HepG2 (cell line): ENCODE measurements around the gene APOD. TPM values are rescaled to one million over a fixed set of nuclear protein-coding genes. Genes with fewer than 3 reads are reported as not detected.

ENCODE experiments used
- ATAC-seq: fragments of 200-7000 bp; cut with Tn5 transposase; 3 replicates; pipeline ENCODE4 v1.9.1; 2020; ENCODE audit warnings: mild to moderate bottlenecking, moderate library complexity
- Bru-seq: library from RNA; stranded (reverse); fragments of 400-500 nt; gene quantifications from one replicate; lab custom pipeline; 2021; lab: Mats Ljungman, UMichigan
- BruChase-seq, 2 experiments: library from RNA; stranded (reverse); fragments of 400-500 nt; gene quantifications; one replicate each; lab custom pipeline; 2021; lab: Mats Ljungman, UMichigan
- BruUV-seq: library from RNA; stranded (reverse); fragments of 400-500 nt; replicated peaks from 2 replicates; lab custom pipeline; 2021; lab: Mats Ljungman, UMichigan
- CTCF ChIA-PET: fragments of 300-600 bp; formaldehyde crosslinking; extraction: SDS; loops from one replicate; lab custom pipeline; 2021; ENCODE audit warnings: low total read pairs, inconsistent platforms, low intra/inter-chr PET ratio; lab: Yijun Ruan, JAX
- POLR2A ChIA-PET: fragments of 350-600 bp; sonication (Branson Sonifier 250); formaldehyde crosslinking; loops from one replicate; lab custom pipeline; 2020; ENCODE audit warnings: antibody characterized with exemption, inconsistent platforms; lab: Yijun Ruan, JAX
- DNase-seq: peaks from one replicate; pipeline ENCODE4 v3.0.0-alpha.2; 2015; ENCODE audit warnings: low spot score
- FAIRE-seq: peaks from 3 replicates; lab custom pipeline; 2011; peaks lifted over from hg19 to GRCh38; lab: Jason Lieb, UNC
- H2AFZ ChIP-seq: one replicate; pipeline ENCODE4 v1.6.1; 2011; ENCODE audit warnings: low read length, inconsistent platforms
- H3K27ac ChIP-seq: fragments of 300-600 bp; 3 replicates; pipeline ENCODE4 v1.8.0; 2011; ENCODE audit warnings: mixed run types, mild to moderate bottlenecking, mixed read lengths, low read length, inconsistent platforms; ENCODE audit not compliant: insufficient read depth; ENCODE audit errors: extremely low read length
- H3K27me3 ChIP-seq, 2 experiments: fragments of 200-600 bp in 1 of 2; 2 replicates in 1 of 2; 3 replicates in 1 of 2; pipeline versions ENCODE4 v1.6.0 to v1.8.0; 2011; ENCODE audit warnings: low read length in 2 of 2, mild to moderate bottlenecking in 2 of 2, moderate library complexity in 2 of 2, inconsistent platforms in 1 of 2; ENCODE audit not compliant: insufficient read depth in 2 of 2, control insufficient read depth in 1 of 2
- H3K36me3 ChIP-seq, 2 experiments: fragments of 200-600 bp in 1 of 2; replicated peaks in 1 of 2; 2 replicates in 1 of 2; 3 replicates in 1 of 2; pipeline versions ENCODE4 v1.5.1 to v1.8.0; 2011; ENCODE audit warnings: low read length in 2 of 2, inconsistent platforms in 1 of 2; ENCODE audit not compliant: insufficient read depth in 2 of 2, control insufficient read depth in 1 of 2
- H3K4me1 ChIP-seq: 2 replicates; pipeline ENCODE4 v1.5.1; 2012; ENCODE audit warnings: low read length, inconsistent platforms; ENCODE audit not compliant: insufficient read depth
- H3K4me2 ChIP-seq: 2 replicates; pipeline ENCODE4 v1.6.0; 2011; ENCODE audit warnings: low read depth, low read length, inconsistent platforms
- H3K4me3 ChIP-seq, 3 experiments: fragments of 200-600 bp in 1 of 3; sonication (generic), shearing (Covaris generic) in 1 of 3; replicated peaks in 1 of 3; 2 replicates each; pipeline ENCODE4 v1.5.1; 2011 to 2016; ENCODE audit warnings: low read length in 3 of 3, inconsistent platforms in 2 of 3, low read depth in 2 of 3, mild to moderate bottlenecking in 2 of 3, control low read depth in 1 of 3, mixed read lengths in 1 of 3; ENCODE audit not compliant: insufficient read depth in 1 of 3
- H3K79me2 ChIP-seq: one replicate; pipeline ENCODE4 v1.6.1; 2011; ENCODE audit warnings: low read length, inconsistent platforms; ENCODE audit not compliant: insufficient read depth
- H3K9ac ChIP-seq: 2 replicates; pipeline ENCODE4 v1.6.0; 2011; ENCODE audit warnings: mild to moderate bottlenecking, low read depth, low read length, inconsistent platforms; ENCODE audit not compliant: insufficient read depth
- H3K9me3 ChIP-seq: 2 replicates; pipeline ENCODE4 v1.5.1; 2012; ENCODE audit warnings: mild to moderate bottlenecking, low read length
- H4K20me1 ChIP-seq: 2 replicates; pipeline ENCODE4 v1.6.0; 2011; ENCODE audit warnings: inconsistent platforms, mild to moderate bottlenecking, low read length, moderate library complexity; ENCODE audit not compliant: insufficient read depth
- ATAD3A ChIP-seq: sonication (generic); formaldehyde crosslinking; IDR thresholded peaks from 2 replicates; pipeline ENCODE4 v1.4.0; 2020; ENCODE audit warnings: missing genetic modification reagents
- DZIP1 ChIP-seq: sonication (generic); formaldehyde crosslinking; IDR thresholded peaks from 2 replicates; pipeline ENCODE4 v1.5.0; 2020; ENCODE audit warnings: mild to moderate bottlenecking, missing genetic modification reagents
- FOXO1 ChIP-seq: sonication (generic); formaldehyde crosslinking; IDR thresholded peaks from 2 replicates; pipeline ENCODE4 v1.4.0; 2020; ENCODE audit warnings: missing genetic modification reagents
- MXD1 ChIP-seq: sonication (generic); formaldehyde crosslinking; IDR thresholded peaks from 2 replicates; pipeline ENCODE4 v1.4.0; 2020; ENCODE audit warnings: mild to moderate bottlenecking, missing genetic modification reagents
- NFYB ChIP-seq: sonication (generic); formaldehyde crosslinking; IDR thresholded peaks from 2 replicates; pipeline ENCODE4 v1.4.0; 2020; ENCODE audit warnings: missing genetic modification reagents
- RBAK ChIP-seq: sonication (generic); formaldehyde crosslinking; IDR thresholded peaks from 2 replicates; pipeline ENCODE4 v1.5.1; 2020; ENCODE audit warnings: mild to moderate bottlenecking, missing genetic modification reagents
- U2AF1 ChIP-seq: fragments of 200-400 bp; formaldehyde crosslinking; optimal IDR thresholded peaks from 2 replicates; pipeline ENCODE3; 2017; ENCODE audit warnings: mild to moderate bottlenecking, low read depth, low read length
- ZBTB3 ChIP-seq: sonication (generic); formaldehyde crosslinking; IDR thresholded peaks from 2 replicates; pipeline ENCODE4 v1.4.0; 2020; ENCODE audit warnings: low read depth, mild to moderate bottlenecking, moderate library complexity, missing genetic modification reagents, borderline replicate concordance
- ZBTB38 ChIP-seq: sonication (generic); formaldehyde crosslinking; IDR thresholded peaks from 2 replicates; pipeline ENCODE4 v1.5.1; 2020; ENCODE audit warnings: mild to moderate bottlenecking, missing genetic modification reagents
- ZNF329 ChIP-seq: sonication (generic); formaldehyde crosslinking; IDR thresholded peaks from 2 replicates; pipeline ENCODE4 v1.9.0; 2021; ENCODE audit warnings: low read depth, mild to moderate bottlenecking, missing genetic modification reagents
- ZNF382 ChIP-seq: sonication (generic); formaldehyde crosslinking; IDR thresholded peaks from 2 replicates; pipeline ENCODE4 v1.5.0; 2020; ENCODE audit warnings: missing genetic modification reagents, mild to moderate bottlenecking, borderline replicate concordance
- ZNF713 ChIP-seq: sonication (generic); formaldehyde crosslinking; IDR thresholded peaks from 2 replicates; pipeline ENCODE4 v1.4.0; 2020; ENCODE audit warnings: mild to moderate bottlenecking, missing genetic modification reagents
- WGBS: methylation state at CpG from one replicate; pipeline ENCODE4 v1.1.6; 2017; ENCODE audit warnings: low lambda C conversion rate; 5-methylcytosine and 5-hydroxymethylcytosine counted together
- in situ Hi-C: cut with HindIII; loops from 2 replicates; pipeline ENCODE4 v1.10.0; 2017; ENCODE audit warnings: low pct_unique_long_range_greater_than_20kb; ENCODE audit not compliant: extremely low pct_ligation_motif_present
- intact Hi-C: fragments of 100-400 bp; cut with micrococcal nuclease; formaldehyde crosslinking; loops from one replicate; pipeline ENCODE4 v1.10.0; 2022; ENCODE audit not compliant: unreplicated experiment
- long read RNA-seq, 2 experiments: library from RNA in 1 of 2; library from polyadenylated mRNA in 1 of 2; stranded (forward) in 1 of 2; unstranded in 1 of 2; transcript quantifications; one replicate each; pipeline ENCODE4 v2.0.0, GENCODE V29; 2019 to 2022
- polyA minus RNA-seq, 3 experiments: library from RNA; depleted of rRNA, polyadenylated mRNA; stranded (reverse); fragments of >200 nt; gene quantifications; 2 replicates each; pipeline ENCODE4 v1.2.3, GENCODE V29; 2011; ENCODE audit warnings: low replicate concordance in 1 of 3
- polyA plus RNA-seq, 8 experiments: library from polyadenylated mRNA; depleted of rRNA in 3 of 8; stranded (reverse) in 7 of 8; unstranded in 1 of 8; fragments of >200 nt; fragmentation: Illumina TruSeq in 4 of 8; extraction: Trizol in 4 of 8; gene quantifications; 2 replicates each; pipeline versions ENCODE4 v1.2.1 to v1.2.3, GENCODE V29; 2011 to 2016; ENCODE audit warnings: low read depth in 4 of 8, missing spikeins in 1 of 8, mixed read lengths in 1 of 8; ENCODE audit not compliant: insufficient read depth in 1 of 8
- total RNA-seq, 5 experiments: library from RNA; depleted of rRNA; stranded (reverse); fragments of >200 nt; fragmentation: Illumina TruSeq; extraction: Trizol; gene quantifications; 2 replicates each; pipeline ENCODE4 v1.2.3, GENCODE V29; 2016; ENCODE audit warnings: low read depth in 1 of 5

The APOD gene
- total RNA-seq (2016; rRNA removed; fragmentation: Illumina TruSeq; extraction: Trizol) (not detected in 2 replicates), polyA plus RNA-seq (2011; rRNA removed) (0.13 TPM in 1 of 2 replicates, not detected in the other), polyA minus RNA-seq (2011; rRNA and poly(A)+ RNA removed; ENCODE audit: low replicate concordance) (not detected in 2 replicates), Bru-seq, nascent RNA (not detected), BruChase-seq, experiment 1, labeled RNA remaining after a 6-hour chase (not detected), BruChase-seq, experiment 2, labeled RNA remaining after a 2-hour chase (not detected)
- not detected in 2 replicates for total RNA-seq (2016; cell fraction: cytosol; rRNA removed; fragmentation: Illumina TruSeq; extraction: Trizol; ENCODE audit: low read depth)
- not detected in 2 replicates for total RNA-seq (2016; cell fraction: insoluble cytoplasmic fraction; rRNA removed; fragmentation: Illumina TruSeq; extraction: Trizol)
- total RNA-seq (2016; cell fraction: membrane; rRNA removed; fragmentation: Illumina TruSeq; extraction: Trizol) = not detected in 2 replicates
- not detected in 2 replicates for total RNA-seq (2016; cell fraction: nucleus; rRNA removed; fragmentation: Illumina TruSeq; extraction: Trizol)
- 0.08 and 0.10 TPM in 2 replicates for polyA plus RNA-seq (2011; cell fraction: cytosol; rRNA removed)
- not detected in 2 replicates for polyA plus RNA-seq (2011; cell fraction: nucleus; rRNA removed)
- not detected in 2 replicates for polyA plus RNA-seq (2012)
- polyA plus RNA-seq (2016; cell fraction: cytosol; fragmentation: Illumina TruSeq; extraction: Trizol; ENCODE audit: low read depth) = not detected in 2 replicates
- polyA plus RNA-seq (2016; cell fraction: insoluble cytoplasmic fraction; fragmentation: Illumina TruSeq; extraction: Trizol; ENCODE audit: low read depth) = not detected in 2 replicates
- not detected in 2 replicates for polyA plus RNA-seq (2016; cell fraction: membrane; fragmentation: Illumina TruSeq; extraction: Trizol; ENCODE audit: low read depth)
- not detected in 2 replicates for polyA plus RNA-seq (2016; cell fraction: nucleus; fragmentation: Illumina TruSeq; extraction: Trizol; ENCODE audit: insufficient read depth, low read depth)
- polyA minus RNA-seq (2011; cell fraction: cytosol; rRNA and poly(A)+ RNA removed) = not detected in 2 replicates
- polyA minus RNA-seq (2011; cell fraction: nucleus; rRNA and poly(A)+ RNA removed) = not detected in 2 replicates
- long read RNA-seq, experiment 1 = 0 reads
- long read RNA-seq, experiment 2 = 0 reads

GRCh38 chr3:195583831-195584542 lies at the start of gene APOD:
Gene APOD (minus strand): TSS chr3:195583940. CDS start chr3:195579461, 4,479 bp downstream.
- peaks cover 0 to 6% of the 10 kb centered on the region in 2 experiments; a peak in 1 of 5 replicates for H3K27me3 ChIP-seq
- in situ Hi-C loops = no loop called here
- no peak within 1 kb of the TSS for H3K4me2 ChIP-seq
- TF ChIP-seq U2AF1 = no peak
- TF ChIP-seq RBAK (CRISPR knock-in tag) = no peak
- TF ChIP-seq MXD1 (CRISPR knock-in tag) = no peak
- TF ChIP-seq ZBTB3 = no peak
- no peak for TF ChIP-seq ZBTB38 (CRISPR knock-in tag)
- no peak for TF ChIP-seq ZNF382 (CRISPR knock-in tag)
- no peak for TF ChIP-seq ZNF329
- TF ChIP-seq ATAD3A (CRISPR knock-in tag) = no peak
- no peak for TF ChIP-seq DZIP1 (CRISPR knock-in tag)
- TF ChIP-seq ZNF713 = no peak
- TF ChIP-seq NFYB (CRISPR knock-in tag) = no peak
- no peak for TF ChIP-seq FOXO1 (CRISPR knock-in tag)
- no peak for DNase-seq
- 48% methylated on average over 16 of the region's 16 CpGs for WGBS
- no peak for FAIRE-seq
- BruUV-seq = no TSS peak
- no peaks in the 10 kb centered on the region for H3K79me2 ChIP-seq
- ATAC-seq = no peak
- H2AFZ ChIP-seq = no peak within 1 kb of the TSS
- H3K27ac ChIP-seq = no peak within 1 kb of the TSS
- H4K20me1 ChIP-seq = no peaks in the 10 kb centered on the region
- CTCF ChIA-PET = no interaction called here
- POLR2A ChIA-PET = no interaction called here
- no peak within 1 kb of the TSS for H3K9ac ChIP-seq
- H3K4me3 ChIP-seq = no peak within 1 kb of the TSS
- no peaks in the 10 kb centered on the region for H3K36me3 ChIP-seq
- H3K4me1 ChIP-seq = peaks cover 18% of the 10 kb centered on the region
- no peaks in the 10 kb centered on the region for H3K9me3 ChIP-seq
- intact Hi-C loops = no loop called here
